Left ventricle myocardium inferior (tissue), 1 donor: ENCODE measurements around the gene TIMM23. TPM values are rescaled to one million over a fixed set of nuclear protein-coding genes. Genes with fewer than 3 reads are reported as not detected.
"Not testable (repeated sequence)": the region's sequence is repeated elsewhere in the genome, so short reads cannot be mapped to it uniquely, and the experiment has no call there.

Source experiments
- DNase-seq: peaks from one replicate; pipeline ENCODE4 v3.0.0-alpha.2; 2020
- H3K27ac ChIP-seq: fragments of 200-600 bp; replicated peaks from 2 replicates; pipeline ENCODE4 v1.8.0; 2021
- H3K27me3 ChIP-seq: fragments of 200-600 bp; 2 replicates; pipeline ENCODE4 v1.8.0; 2021; ENCODE audit warnings: low read depth
- H3K36me3 ChIP-seq: fragments of 200-600 bp; 2 replicates; pipeline ENCODE4 v1.8.0; 2021
- H3K4me1 ChIP-seq: fragments of 200-600 bp; 2 replicates; pipeline ENCODE4 v1.8.0; 2021
- H3K4me3 ChIP-seq: fragments of 200-600 bp; 2 replicates; pipeline ENCODE4 v1.8.0; 2021; ENCODE audit warnings: mild to moderate bottlenecking, moderate library complexity
- H3K9me3 ChIP-seq: fragments of 200-600 bp; replicated peaks from 2 replicates; pipeline ENCODE4 v1.8.0; 2021
- intact Hi-C: fragments of 100-400 bp; cut with micrococcal nuclease; formaldehyde crosslinking; loops from one replicate; pipeline ENCODE4 v1.11.0; 2022
- total RNA-seq: library from RNA; stranded (reverse); fragmentation: NEBNext Ultra II Directional; extraction: Animal tissue kit (Norgen Biotek cat#: 25700); gene quantifications from one replicate; pipeline ENCODE4 v1.2.1, GENCODE V29; 2021
- TF ChIP-seq, protein P1 (sequence below): fragments of 200-600 bp; IDR thresholded peaks from 2 replicates; pipeline ENCODE4 v1.8.0; 2021; ENCODE audit warnings: antibody characterized with exemption, mild to moderate bottlenecking, borderline replicate concordance
- donor health status: DM: no; HTN: yes; CAD: no; lungs with severe emphysema.

Gene TIMM23
- total RNA-seq, 1 donor from 2014 or later: 83.5 TPM

DNA sequence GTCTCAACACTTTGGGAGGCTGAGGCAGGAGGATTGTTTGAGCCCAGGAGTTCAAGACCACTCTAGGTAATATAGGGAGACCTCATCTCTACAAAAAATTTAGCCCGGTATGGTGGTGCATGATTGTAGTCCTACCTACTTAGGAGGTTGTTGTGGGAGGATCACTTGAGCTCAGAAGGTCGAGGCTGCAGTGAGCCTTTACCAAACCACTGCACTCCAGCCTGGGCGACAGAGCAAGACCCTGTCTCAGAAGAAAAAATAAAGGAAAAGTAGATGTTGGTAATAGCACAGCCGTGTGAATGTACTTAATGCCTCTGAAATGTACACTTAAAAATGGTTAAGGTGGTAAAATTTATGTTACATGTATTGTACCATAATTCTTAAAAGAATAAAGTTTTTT is 25.3 kb downstream of the TIMM23 start:
- Histone ChIP-seq H3K9me3 (no peaks in the 10 kb centered on the region), H3K4me3 (no peak overlapping the region), H3K27ac (no peak overlapping the region), H3K36me3 (peaks cover 60% of the 10 kb centered on the region), H3K27me3 (no peaks in the 10 kb centered on the region), H3K4me1 (no peaks in the 10 kb centered on the region)
- no peak for DNase-seq
- intact Hi-C loops: no loop called here
- TF ChIP-seq, protein P1, sequence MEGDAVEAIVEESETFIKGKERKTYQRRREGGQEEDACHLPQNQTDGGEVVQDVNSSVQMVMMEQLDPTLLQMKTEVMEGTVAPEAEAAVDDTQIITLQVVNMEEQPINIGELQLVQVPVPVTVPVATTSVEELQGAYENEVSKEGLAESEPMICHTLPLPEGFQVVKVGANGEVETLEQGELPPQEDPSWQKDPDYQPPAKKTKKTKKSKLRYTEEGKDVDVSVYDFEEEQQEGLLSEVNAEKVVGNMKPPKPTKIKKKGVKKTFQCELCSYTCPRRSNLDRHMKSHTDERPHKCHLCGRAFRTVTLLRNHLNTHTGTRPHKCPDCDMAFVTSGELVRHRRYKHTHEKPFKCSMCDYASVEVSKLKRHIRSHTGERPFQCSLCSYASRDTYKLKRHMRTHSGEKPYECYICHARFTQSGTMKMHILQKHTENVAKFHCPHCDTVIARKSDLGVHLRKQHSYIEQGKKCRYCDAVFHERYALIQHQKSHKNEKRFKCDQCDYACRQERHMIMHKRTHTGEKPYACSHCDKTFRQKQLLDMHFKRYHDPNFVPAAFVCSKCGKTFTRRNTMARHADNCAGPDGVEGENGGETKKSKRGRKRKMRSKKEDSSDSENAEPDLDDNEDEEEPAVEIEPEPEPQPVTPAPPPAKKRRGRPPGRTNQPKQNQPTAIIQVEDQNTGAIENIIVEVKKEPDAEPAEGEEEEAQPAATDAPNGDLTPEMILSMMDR: no peak

DNA sequence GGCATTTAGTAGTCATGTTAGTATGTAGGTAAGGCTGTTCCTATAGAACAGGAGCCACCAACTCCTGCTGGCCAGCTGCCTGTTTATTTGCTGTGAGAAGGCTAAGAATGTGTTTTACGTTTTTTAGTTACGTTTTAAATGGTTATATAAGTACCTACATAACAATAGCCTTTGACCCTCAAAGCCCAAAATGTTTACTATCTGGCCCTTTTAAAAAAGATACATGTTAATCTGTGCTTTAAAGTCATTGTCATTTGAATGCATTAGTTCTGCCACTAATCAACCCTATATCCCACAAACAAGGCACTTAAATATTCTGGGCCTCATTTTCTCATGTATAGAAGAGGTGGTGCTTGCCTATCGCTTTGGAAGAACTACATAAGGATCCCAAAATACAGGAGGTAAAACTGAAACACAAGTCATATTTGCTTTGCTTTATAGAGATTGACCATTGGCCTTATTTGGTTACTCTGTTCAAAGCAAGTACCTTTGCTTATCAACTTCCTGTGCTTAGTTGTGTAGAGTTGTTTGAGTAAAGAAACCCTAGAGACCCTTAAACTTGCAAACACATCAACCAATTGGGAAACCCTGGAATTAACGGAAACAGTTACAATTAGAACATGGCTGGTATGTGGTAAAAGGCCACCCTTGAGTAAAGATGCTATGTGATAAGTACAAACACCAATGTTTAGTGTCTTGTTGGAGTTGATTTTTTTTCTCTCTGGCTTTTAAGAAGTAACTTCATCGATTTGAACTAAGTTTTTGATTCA is 25.9 kb downstream of the TIMM23 start:
- peaks cover 62% of the 10 kb centered on the region for H3K36me3 ChIP-seq
- H3K4me1 ChIP-seq: no peaks in the 10 kb centered on the region
- H3K4me3 ChIP-seq: no peak overlapping the region
- no peak overlapping the region for H3K27ac ChIP-seq
- DNase-seq: no peak
- no peaks in the 10 kb centered on the region for H3K27me3 ChIP-seq
- H3K9me3 ChIP-seq: no peaks in the 10 kb centered on the region
- TF ChIP-seq, protein P1: no peak
- intact Hi-C loops: no loop called here

DNA sequence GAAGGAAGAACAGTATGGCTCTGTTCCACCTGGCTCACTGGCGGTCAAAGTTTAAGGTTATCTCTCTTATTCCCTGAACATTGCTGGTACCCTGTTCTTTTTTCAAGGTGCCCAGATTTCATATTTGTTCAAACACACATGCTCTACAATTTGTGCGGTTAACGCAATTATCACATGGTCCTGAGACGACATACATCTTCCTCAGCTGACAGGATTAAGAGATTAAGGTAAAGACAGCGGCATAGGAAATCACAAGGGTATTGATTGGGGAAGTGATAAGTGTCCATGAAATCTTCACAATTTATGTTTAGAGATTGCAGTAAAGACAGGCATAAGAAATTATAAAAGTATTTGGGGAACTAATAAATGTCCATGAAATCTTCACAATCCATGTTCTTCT is 27.7 kb downstream of the TIMM23 start:
- DNase-seq, intact Hi-C loops: not testable (repeated sequence)
- H3K36me3 ChIP-seq: peaks cover 72% of the 10 kb centered on the region

DNA sequence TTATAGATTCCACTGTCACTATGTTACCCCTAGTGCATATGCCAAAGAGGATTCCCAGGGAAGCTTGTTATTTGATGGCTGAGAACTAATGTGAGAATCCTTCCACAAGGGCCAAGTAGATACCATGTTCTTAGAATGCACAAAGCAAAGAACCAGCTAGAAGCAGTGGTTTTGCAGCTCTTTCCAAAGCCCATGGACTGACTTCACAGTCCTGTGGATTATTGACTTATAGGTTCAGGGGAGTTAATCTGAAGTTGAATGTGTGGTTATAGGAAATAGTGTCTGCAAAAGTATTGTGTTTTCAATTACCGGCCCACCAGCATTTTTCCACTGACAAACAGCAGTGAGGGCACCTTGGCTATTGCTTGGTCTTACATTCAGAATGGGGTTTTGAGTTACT is 28.2 kb downstream of the TIMM23 start:
- intact Hi-C loops: no loop called here
- H3K27me3 ChIP-seq: no peaks in the 10 kb centered on the region
- no peaks in the 10 kb centered on the region for H3K9me3 ChIP-seq
- no peak overlapping the region for H3K27ac ChIP-seq
- no peak overlapping the region for H3K4me3 ChIP-seq
- H3K36me3 ChIP-seq: peaks cover 78% of the 10 kb centered on the region
- DNase-seq: no peak
- no peaks in the 10 kb centered on the region for H3K4me1 ChIP-seq
- TF ChIP-seq, protein P1: no peak

More for the DNA sequence above, 27.7 kb downstream of the TIMM23 start:
- not testable (repeated sequence) for H3K27me3 ChIP-seq, H3K4me1 ChIP-seq, H3K4me3 ChIP-seq, H3K9me3 ChIP-seq, H3K27ac ChIP-seq

DNA sequence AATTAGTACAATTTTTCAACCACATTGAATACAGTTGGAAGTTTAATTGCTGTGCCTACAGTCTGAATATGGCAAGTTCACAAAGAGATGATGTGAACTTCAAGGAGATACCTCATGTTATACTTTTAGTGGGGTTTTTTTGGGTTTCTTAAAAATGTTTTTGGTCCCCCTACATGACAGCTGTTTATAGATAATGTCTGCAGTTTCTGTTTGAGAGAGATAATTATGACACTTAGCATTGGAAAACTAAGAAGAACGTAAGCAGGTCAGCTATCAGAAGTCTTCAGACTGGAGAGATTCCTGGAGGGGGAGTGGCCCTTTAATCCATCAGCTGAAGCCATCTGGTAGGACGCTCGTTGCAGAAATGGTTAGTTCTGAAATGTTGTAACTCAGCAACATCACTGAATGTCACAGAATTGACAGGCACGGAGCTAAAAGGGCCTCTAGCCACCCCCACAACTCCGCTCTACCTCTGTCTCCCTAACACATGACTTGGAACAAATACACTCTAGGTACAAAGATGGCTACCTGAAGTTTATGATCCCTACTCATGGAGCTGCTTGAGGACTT is 29.0 kb downstream of the TIMM23 start:
- H3K4me1 ChIP-seq: no peaks in the 10 kb centered on the region

DNA sequence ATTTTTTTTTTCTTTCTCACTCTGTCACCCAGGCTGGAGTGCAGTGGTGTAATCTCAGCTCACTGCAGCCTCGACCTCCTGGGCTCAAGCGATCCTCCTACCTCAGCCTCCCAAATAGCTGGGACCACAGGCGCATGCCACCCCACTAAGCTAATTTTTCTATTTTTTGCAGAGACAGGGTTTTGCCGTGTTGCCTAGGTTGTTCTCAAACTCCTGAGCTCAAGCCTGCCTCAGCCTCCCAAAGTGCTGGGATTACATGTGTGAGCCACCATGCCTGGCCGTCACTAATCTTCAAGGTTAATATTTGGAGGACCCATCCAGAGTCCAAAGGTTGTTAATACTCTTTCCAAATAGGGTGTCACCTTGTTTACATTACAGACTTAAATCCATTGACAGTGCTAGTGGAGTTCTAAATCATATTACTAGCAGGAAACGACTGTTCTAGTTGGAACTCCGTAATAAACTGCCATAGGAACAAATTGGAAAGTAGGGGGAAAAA is 29.9 kb downstream of the TIMM23 start:
- H3K9me3 ChIP-seq, DNase-seq, H3K4me1 ChIP-seq, H3K27ac ChIP-seq, intact Hi-C loops, H3K4me3 ChIP-seq, H3K27me3 ChIP-seq: not testable (repeated sequence)
- H3K36me3 ChIP-seq: peaks cover 92% of the 10 kb centered on the region

More for the DNA sequence above, 29.0 kb downstream of the TIMM23 start:
- intact Hi-C loops: no loop called here
- TF ChIP-seq, protein P1: no peak
- H3K36me3 ChIP-seq: peaks cover 85% of the 10 kb centered on the region
- no peaks in the 10 kb centered on the region for H3K9me3 ChIP-seq
- no peak overlapping the region for H3K27ac ChIP-seq
- no peaks in the 10 kb centered on the region for H3K27me3 ChIP-seq
- no peak overlapping the region for H3K4me3 ChIP-seq
- no peak for DNase-seq
